HT1080 (cell line): ENCODE results near the gene ZC3H14. TPM values are rescaled to one million over a fixed set of nuclear protein-coding genes. Genes with fewer than 3 reads are reported as not detected.
A peak's percentile ranks its signal among the peaks of the same experiment; 100 is the strongest.
"Not testable (repeated sequence)": the region's sequence is repeated elsewhere in the genome, so short reads cannot be mapped to it uniquely, and the experiment has no call there.

Source experiments
- DNase-seq: peaks from one replicate; pipeline ENCODE4 v3.0.0-alpha.2; 2015; ENCODE audit warnings: low read depth
- polyA plus RNA-seq, 2 experiments: library from polyadenylated mRNA; depleted of rRNA; stranded (reverse); fragments of >200 nt; gene quantifications; 2 replicates each; pipeline ENCODE4 v1.2.3, GENCODE V29; 2015
- total RNA-seq: library from RNA; depleted of rRNA; stranded (reverse); fragments of >200 nt; shearing (Covaris generic); gene quantifications from 2 replicates; pipeline ENCODE4 v1.2.3, GENCODE V29; 2014; rRNA removed

The ZC3H14 gene, protein sequence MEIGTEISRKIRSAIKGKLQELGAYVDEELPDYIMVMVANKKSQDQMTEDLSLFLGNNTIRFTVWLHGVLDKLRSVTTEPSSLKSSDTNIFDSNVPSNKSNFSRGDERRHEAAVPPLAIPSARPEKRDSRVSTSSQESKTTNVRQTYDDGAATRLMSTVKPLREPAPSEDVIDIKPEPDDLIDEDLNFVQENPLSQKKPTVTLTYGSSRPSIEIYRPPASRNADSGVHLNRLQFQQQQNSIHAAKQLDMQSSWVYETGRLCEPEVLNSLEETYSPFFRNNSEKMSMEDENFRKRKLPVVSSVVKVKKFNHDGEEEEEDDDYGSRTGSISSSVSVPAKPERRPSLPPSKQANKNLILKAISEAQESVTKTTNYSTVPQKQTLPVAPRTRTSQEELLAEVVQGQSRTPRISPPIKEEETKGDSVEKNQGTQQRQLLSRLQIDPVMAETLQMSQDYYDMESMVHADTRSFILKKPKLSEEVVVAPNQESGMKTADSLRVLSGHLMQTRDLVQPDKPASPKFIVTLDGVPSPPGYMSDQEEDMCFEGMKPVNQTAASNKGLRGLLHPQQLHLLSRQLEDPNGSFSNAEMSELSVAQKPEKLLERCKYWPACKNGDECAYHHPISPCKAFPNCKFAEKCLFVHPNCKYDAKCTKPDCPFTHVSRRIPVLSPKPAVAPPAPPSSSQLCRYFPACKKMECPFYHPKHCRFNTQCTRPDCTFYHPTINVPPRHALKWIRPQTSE
- total RNA-seq = 70.3 and 78.4 TPM in 2 replicates
- polyA plus RNA-seq (2015; cell fraction: cytosol; rRNA removed) = 44.7 and 52.5 TPM in 2 replicates
- 87.3 and 88.8 TPM in 2 replicates for polyA plus RNA-seq (2015; cell fraction: nucleus; rRNA removed)

- peak; percentile 88 for DNase-seq
Measured at GRCh38 chr14:88562831-88563686, at the start of gene ZC3H14. Gene ZC3H14 (plus strand): TSS chr14:88563037. CDS start chr14:88563134, 97 bp downstream.

GRCh38 chr14:88515499-88516221 lies 47.2 kb upstream of the ZC3H14 start:
- no peak for DNase-seq

DNA sequence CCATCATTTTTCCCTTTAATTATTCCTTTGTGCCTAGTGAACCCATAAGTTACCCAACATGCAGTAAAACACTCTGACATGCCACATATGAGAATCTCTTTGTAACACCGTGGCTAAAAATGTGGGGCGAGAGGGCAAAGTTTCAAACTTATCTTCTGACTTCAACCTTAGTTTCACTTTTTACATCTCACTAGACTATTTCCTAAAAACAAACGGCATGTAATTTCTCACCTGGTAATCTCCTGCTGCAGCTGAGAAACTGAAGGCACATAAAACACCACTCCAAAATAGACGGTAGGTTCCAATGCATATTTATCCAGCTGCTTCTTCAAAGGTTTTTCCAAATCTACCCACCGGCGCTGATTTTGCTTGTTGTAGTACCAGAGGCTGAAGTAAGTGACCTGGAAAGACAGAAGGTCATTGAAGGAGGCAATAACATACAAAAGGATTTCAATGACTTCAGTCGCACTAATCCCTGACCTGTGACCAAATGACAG lies 45.9 kb upstream of the ZC3H14 start:
- DNase-seq = no peak

GRCh38 chr14:88518592-88519512 lies 44.0 kb upstream of the ZC3H14 start:
- DNase-seq = peak; percentile 76

DNA sequence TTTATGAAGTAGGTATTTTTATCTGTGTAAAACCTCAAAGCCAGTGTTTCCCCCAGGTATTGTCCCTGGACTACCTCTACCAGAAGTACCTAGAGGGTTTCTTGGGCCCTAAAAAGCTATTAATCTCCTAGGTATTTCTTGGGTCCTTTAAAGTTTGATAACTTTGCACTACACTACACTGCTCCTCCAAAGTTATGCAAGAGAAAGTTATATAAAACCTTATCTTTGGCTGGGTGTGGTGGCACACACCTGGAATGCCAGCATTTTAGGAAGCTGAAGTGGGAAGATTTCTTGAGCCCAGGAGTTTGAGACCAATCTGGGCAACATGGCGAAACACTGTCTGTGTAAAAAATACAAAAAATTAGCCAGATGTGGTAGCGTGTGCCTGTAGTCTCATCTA lies 42.9 kb upstream of the ZC3H14 start:
- DNase-seq = no peak

GRCh38 chr14:88521818-88522217 lies 41.0 kb upstream of the ZC3H14 start:
- no peak for DNase-seq

DNA sequence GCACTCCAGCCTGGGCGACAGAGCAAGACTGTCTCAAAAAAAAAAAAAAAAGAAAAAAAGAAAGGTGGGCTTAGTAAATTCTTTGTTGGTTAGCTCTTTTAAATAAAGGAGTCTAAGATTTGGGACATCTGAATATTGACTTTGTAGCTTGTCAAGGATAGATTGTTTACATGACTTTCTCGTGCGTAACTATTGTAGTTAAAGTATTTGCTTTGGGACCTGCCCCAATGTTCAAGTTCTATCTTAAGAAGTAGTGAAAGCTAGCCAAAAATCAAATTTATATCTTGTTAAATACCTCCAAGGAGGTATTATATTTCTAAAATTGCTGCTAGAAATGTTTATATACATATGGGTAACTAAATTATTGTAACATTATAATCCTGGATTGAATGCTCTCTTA lies 40.4 kb upstream of the ZC3H14 start:
- DNase-seq = no peak

DNA sequence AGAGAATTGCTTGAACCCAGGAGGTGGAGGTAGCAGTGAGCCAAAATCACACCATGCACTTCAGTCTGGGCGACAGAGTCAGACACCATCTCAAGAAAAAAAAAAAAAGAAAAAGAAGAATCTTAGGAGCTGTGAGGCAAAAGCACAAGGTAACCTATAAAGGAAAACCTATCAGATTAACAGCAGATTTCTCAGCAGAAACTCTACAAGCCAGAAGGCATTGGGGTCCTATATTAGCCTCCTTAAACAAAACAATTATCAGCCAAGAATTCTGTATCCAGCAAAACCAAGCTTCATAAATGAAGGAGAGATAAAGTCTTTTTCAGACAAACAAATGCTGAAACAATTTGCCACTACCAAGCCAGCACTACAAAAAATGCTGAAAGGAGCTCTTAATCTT lies 32.9 kb upstream of the ZC3H14 start:
- DNase-seq = not testable (repeated sequence)

GRCh38 chr14:88533064-88533602 lies 29.7 kb upstream of the ZC3H14 start:
- DNase-seq = no peak

- DNase-seq = no peak
Measured at GRCh38 chr14:88535149-88535548, 27.7 kb upstream of the ZC3H14 start.

DNA sequence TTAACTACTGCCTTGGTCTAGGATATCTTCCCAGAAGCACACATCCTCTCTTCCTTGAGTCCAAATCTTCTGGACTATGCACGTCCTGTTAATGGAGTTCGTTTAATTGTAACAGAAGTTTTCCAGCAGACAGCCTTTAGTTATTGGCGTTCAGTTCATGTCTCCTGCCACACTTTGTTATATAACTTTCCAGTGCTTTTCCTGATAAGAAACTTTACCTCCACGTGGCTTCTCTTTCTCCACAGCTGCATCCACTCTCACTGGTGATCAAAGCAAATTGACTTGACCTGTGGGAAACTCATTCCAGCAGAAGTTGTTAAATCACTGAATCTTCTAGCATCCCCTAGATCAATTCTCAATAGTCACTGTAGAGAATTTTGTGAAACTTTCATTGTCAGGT lies 27.0 kb upstream of the ZC3H14 start:
- no peak for DNase-seq

- peak; percentile 20 for DNase-seq
Measured at GRCh38 chr14:88541324-88541723, 21.5 kb upstream of the ZC3H14 start.

GRCh38 chr14:88542857-88543795 lies 19.7 kb upstream of the ZC3H14 start:
- DNase-seq = no peak

DNA sequence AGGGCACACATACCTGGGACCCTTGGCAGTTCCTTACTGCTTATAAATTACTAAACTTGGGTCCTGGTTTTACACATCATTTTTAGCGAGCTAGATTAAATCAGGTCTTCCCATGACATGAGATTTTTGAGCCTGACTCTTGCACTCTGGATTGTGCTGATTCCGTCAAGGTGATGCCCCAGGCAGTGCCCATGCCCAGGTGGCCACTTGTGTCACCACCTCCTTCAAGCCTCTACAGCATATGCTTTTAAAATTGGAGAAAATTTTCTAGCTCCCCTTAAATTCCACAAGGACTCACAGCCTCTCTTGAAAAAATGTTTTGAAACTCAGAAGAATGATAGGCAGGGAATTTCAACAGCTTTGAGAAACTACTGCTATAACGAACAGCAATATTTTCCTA lies 17.6 kb upstream of the ZC3H14 start:
- DNase-seq = no peak

DNA sequence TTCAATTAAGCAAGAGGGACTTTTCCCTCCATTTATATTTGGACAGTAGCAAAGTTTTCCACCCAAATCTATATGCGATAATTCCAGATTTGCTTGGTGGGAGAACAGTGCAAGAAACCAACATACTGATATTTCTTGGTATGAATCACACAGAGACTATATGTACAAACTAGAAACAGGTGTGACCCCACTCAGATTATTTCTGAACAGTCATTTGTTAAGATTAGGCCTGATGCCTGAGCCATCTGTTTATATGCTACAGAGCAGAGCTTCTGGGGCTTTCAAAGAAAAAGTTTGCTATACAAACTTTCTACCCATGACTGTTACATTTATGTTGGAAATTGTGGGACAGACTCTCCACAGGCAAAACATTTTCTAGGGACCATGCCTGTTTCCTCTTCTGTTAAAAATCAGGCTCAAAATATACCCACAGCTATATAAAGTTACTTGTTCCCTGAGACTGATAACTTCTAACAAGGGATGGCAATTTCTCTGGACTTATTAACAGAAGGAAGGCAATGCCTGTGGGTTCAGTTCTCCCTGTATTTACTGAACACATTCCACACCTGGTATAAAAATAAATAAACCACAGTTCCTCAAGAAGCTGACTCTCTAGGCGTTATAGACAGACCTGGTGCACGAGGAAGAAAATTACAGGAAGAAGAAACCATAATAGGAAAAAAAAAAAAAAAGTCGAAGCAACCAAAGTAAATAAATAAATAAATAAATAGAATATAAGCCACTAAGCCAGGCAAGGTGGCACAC lies 16.0 kb upstream of the ZC3H14 start:
- DNase-seq = no peak

DNA sequence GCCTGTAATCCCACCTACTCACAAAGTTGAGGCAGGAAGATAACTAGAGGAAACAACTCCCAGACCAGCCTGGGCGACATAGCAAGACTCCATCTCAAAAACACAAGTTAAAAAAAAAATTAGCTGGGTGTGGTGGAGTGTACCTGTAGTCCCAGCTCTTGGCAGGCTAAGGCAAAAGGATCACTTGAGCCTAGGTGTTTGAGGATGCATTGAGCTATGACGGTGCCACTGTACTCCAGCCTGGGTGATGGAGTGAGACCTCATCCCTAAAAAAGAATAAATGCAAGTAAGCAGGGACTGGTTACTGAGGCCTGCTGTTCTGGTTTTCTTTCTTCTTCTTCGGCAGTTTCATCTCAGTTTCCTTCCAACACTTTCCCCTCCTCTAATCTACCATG lies 15.5 kb upstream of the ZC3H14 start:
- DNase-seq = no peak

- DNase-seq = no peak
Measured at GRCh38 chr14:88550078-88550477, 12.8 kb upstream of the ZC3H14 start.
